SK-N-MC (cell line): ENCODE data around the gene AGO3.

Experiments used
- DNase-seq: peaks from one replicate; pipeline ENCODE4 v3.0.0-alpha.2; 2011; ENCODE audit warnings: low read depth, low spot score
- H3K27ac ChIP-seq: fragments of 200-600 bp; sonication (generic); 2 replicates; pipeline ENCODE4 v1.5.1; 2016; ENCODE audit warnings: mixed run types
- H3K36me3 ChIP-seq: fragments of 200-600 bp; sonication (generic); 2 replicates; pipeline ENCODE4 v1.6.1; 2017; ENCODE audit warnings: antibody characterized with exemption, low read length, mixed read lengths; ENCODE audit not compliant: insufficient read depth
- H3K4me3 ChIP-seq: fragments of 200-600 bp; sonication (generic); 2 replicates; pipeline ENCODE4 v1.5.1; 2016
- H3K9ac ChIP-seq: fragments of 200-600 bp; sonication (generic); 2 replicates; pipeline ENCODE4 v1.8.0; 2017; ENCODE audit warnings: mixed run types, mixed read lengths; ENCODE audit not compliant: insufficient read length
- H3K9me3 ChIP-seq: fragments of 200-600 bp; sonication (generic); 2 replicates; pipeline ENCODE4 v1.6.1; 2017; ENCODE audit warnings: low read depth, mild to moderate bottlenecking, antibody characterized with exemption, low read length, moderate library complexity, mixed read lengths
- EZH2 ChIP-seq: fragments of 200-600 bp; sonication (generic); IDR thresholded peaks from one replicate; pipeline ENCODE4 v1.6.1; 2017; ENCODE audit warnings: antibody characterized with exemption
- FOXP2 ChIP-seq: optimal IDR thresholded peaks from 2 replicates; pipeline ENCODE3; 2011; ENCODE audit warnings: mild to moderate bottlenecking, moderate library complexity; ENCODE audit not compliant: insufficient read depth; ENCODE audit errors: extremely low read length, control extremely low read depth
- POLR2AphosphoS5 ChIP-seq: IDR thresholded peaks from 2 replicates; pipeline ENCODE4 v1.6.1; 2012; ENCODE audit warnings: mild to moderate bottlenecking, low read depth, low read length, borderline replicate concordance

Gene AGO3

DNA sequence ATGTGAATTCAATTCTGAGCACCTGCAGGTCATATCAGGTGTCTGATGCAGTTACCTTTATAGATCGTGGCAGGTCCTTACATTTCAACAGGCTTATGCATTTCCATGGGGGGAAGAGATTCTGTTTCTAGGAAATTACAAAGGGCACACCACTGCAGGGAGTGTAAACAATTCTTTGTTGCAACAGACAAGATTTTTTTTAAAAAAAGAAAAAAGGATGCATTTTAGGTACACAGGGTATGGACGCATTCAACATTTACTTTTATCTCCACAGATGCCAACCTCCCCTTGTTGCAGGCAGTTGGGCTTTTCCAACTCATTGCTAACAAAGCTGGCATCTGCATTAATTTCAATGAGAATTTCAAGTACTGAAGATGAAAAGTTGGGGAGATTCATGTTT lies 139.4 kb downstream of the AGO3 start:
- Histone ChIP-seq H3K9ac (no peak overlapping the region), H3K4me3 (no peak overlapping the region), H3K36me3 (no peaks in the 10 kb centered on the region), H3K27ac (no peak overlapping the region), H3K9me3 (no peaks in the 10 kb centered on the region; the same call in 1 of the 2 replicates)
- no peak for DNase-seq
- TF ChIP-seq EZH2 = no peak
- no peak for TF ChIP-seq POLR2AphosphoS5
- TF ChIP-seq FOXP2 = no peak

- H3K4me3 ChIP-seq = no peak overlapping the region
- no peak for DNase-seq
- H3K36me3 ChIP-seq = no peaks in the 10 kb centered on the region
- no peaks in the 10 kb centered on the region for H3K9me3 ChIP-seq
- 0 out of 2 replicates have a peak overlapping the region, but pooled peaks have one; percentile 11 for H3K27ac ChIP-seq
- TF ChIP-seq EZH2 (no peak), POLR2AphosphoS5 (no peak), FOXP2 (no peak)
- H3K9ac ChIP-seq = no peak overlapping the region
Measured at GRCh38 chr1:36076979-36077573, 146.2 kb downstream of the AGO3 start.

GRCh38 chr1:36080236-36080635 lies 149.3 kb downstream of the AGO3 start:
- TF ChIP-seq FOXP2 (no peak), POLR2AphosphoS5 (no peak), EZH2 (no peak)
- no peaks in the 10 kb centered on the region for H3K36me3 ChIP-seq
- H3K27ac ChIP-seq = peak overlapping the region; percentile 84
- DNase-seq = no peak
- peak overlapping the region; percentile 24; the same call in 1 of the 2 replicates for H3K4me3 ChIP-seq
- no peaks in the 10 kb centered on the region for H3K9me3 ChIP-seq
- H3K9ac ChIP-seq = peak overlapping the region; percentile 42

- H3K4me3 ChIP-seq = no peak overlapping the region
- no peaks in the 10 kb centered on the region for H3K36me3 ChIP-seq
- H3K9me3 ChIP-seq = no peaks in the 10 kb centered on the region
- peak overlapping the region; percentile 84; the same call in 1 of the 2 replicates for H3K27ac ChIP-seq
- TF ChIP-seq POLR2AphosphoS5 = no peak
- no peak for TF ChIP-seq EZH2
- TF ChIP-seq FOXP2 = no peak
- H3K9ac ChIP-seq = no peak overlapping the region
- DNase-seq = no peak
Measured at GRCh38 chr1:36080801-36081200, 149.9 kb downstream of the AGO3 start.

- Histone ChIP-seq H3K4me3 (no peak overlapping the region), H3K27ac (peak overlapping the region; percentile 48; the same call in 1 of the 2 replicates), H3K9me3 (no peaks in the 10 kb centered on the region), H3K36me3 (no peaks in the 10 kb centered on the region), H3K9ac (no peak overlapping the region)
- TF ChIP-seq EZH2 (no peak), FOXP2 (no peak), POLR2AphosphoS5 (no peak)
- no peak for DNase-seq
Measured at GRCh38 chr1:36081926-36082485, 151.1 kb downstream of the AGO3 start.

- DNase-seq = no peak
- Histone ChIP-seq H3K9me3 (no peaks in the 10 kb centered on the region), H3K9ac (no peak overlapping the region), H3K36me3 (no peaks in the 10 kb centered on the region), H3K27ac (no peak overlapping the region), H3K4me3 (no peak overlapping the region)
- TF ChIP-seq FOXP2 = no peak
- no peak for TF ChIP-seq EZH2
- TF ChIP-seq POLR2AphosphoS5 = no peak
Measured at GRCh38 chr1:36083219-36083618, 152.3 kb downstream of the AGO3 start.

DNA sequence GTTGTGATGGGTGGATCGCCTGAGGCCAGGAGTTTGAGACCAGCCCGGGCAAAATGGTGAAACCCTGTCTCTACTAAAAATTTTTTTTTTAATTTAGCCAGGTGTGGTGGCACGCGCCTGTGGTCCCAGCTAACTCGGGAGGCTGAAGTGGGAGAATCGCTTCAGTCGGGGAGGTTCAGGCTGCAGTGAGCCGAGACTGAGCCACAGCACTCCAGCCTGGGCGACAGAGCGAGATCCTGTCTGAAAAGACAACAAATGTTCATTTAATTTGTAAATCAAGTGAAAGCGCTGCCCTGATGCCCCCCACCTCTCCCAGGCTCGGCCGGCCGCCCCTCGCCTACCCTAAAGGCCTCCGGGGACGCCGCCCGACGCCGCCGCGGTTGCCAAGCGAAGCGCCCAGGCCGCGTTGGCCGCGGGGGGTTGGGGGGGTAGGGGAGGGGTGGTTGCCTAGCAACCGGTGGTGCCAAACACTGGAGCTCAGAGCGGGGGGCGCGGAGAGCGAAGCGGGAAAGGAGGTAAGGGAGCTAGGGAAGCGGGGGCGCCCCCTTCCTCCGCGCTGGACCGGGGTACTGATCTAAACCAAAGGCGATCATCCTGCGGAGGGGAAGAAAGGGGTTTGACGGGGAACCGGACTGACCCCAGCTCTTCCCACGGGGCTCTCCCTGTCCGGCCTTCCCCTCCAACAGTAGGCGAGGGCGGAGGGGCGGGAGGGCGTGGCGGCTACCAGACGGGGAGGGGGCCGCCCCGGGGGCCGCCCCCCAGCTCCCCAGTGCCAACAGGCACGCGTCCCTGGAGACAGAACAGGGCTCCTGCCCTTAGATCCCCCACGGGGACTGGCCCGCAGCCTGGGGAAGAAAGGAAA lies 153.0 kb downstream of the AGO3 start, which contains the start of gene TEKT2:
TSS of gene TEKT2 (plus strand) at position 460 of the 862 bp plus-strand sequence. CDS start 828 bp downstream, outside the sequence.
- Histone ChIP-seq H3K36me3 (no peaks in the 10 kb centered on the region), H3K9me3 (no peaks in the 10 kb centered on the region), H3K4me3 (peak within 1 kb of the TSS; percentile 83), H3K9ac (peak within 1 kb of the TSS; percentile 63), H3K27ac (peak within 1 kb of the TSS; percentile 21; the same call in 1 of the 2 replicates)
- no peak for DNase-seq
- TF ChIP-seq POLR2AphosphoS5 (no peak; the same call in 1 of the 2 replicates), FOXP2 (no peak), EZH2 (no peak)
